Lower lobe of right lung (tissue), 2 donors: ENCODE measurements around the gene APPL2. TPM values are rescaled to one million over a fixed set of nuclear protein-coding genes. Genes with fewer than 3 reads are reported as not detected.

ENCODE experiments used
- ATAC-seq, 2 donors: fragments of 200-7000 bp; cut with Tn5 transposase; one replicate each; pipeline ENCODE4 v1.9.1; 2020 to 2022; ENCODE audit warnings: mild to moderate bottlenecking in 2 of 2, moderate library complexity in 2 of 2
- DNase-seq: peaks from one replicate; pipeline ENCODE4 v3.0.0-alpha.2; 2020
- H3K27ac ChIP-seq: fragments of 200-600 bp; one replicate; pipeline ENCODE4 v1.8.0; 2022
- H3K27me3 ChIP-seq: fragments of 200-600 bp; one replicate; pipeline ENCODE4 v1.8.0; 2022; ENCODE audit warnings: low read depth
- H3K36me3 ChIP-seq: fragments of 200-600 bp; one replicate; pipeline ENCODE4 v1.8.0; 2022; ENCODE audit warnings: mild to moderate bottlenecking
- H3K4me1 ChIP-seq: fragments of 200-600 bp; one replicate; pipeline ENCODE4 v1.8.0; 2022
- H3K4me3 ChIP-seq: fragments of 200-600 bp; one replicate; pipeline ENCODE4 v1.8.0; 2022; ENCODE audit warnings: mild to moderate bottlenecking
- H3K9me3 ChIP-seq: fragments of 200-600 bp; one replicate; pipeline ENCODE4 v1.8.0; 2022
- intact Hi-C: fragments of 100-400 bp; cut with DNase I; formaldehyde crosslinking; loops from one replicate; pipeline ENCODE4 v1.11.0; 2022
- total RNA-seq: library from RNA; stranded (reverse); fragmentation: NEBNext Ultra II Directional; extraction: Animal tissue kit (Norgen Biotek cat#: 25700); gene quantifications from one replicate; pipeline ENCODE4 v1.2.1, GENCODE V29; 2021
- TF ChIP-seq, protein P1 (sequence below): fragments of 200-600 bp; IDR thresholded peaks from one replicate; pipeline ENCODE4 v1.8.0; 2022; ENCODE audit warnings: antibody characterized with exemption, mild to moderate bottlenecking
- donor health status: DM: no; HTN: yes; CAD: no; lungs with severe emphysema.

APPL2 gene
- total RNA-seq, 1 donor from 2014 or later = 34.0 TPM

DNA sequence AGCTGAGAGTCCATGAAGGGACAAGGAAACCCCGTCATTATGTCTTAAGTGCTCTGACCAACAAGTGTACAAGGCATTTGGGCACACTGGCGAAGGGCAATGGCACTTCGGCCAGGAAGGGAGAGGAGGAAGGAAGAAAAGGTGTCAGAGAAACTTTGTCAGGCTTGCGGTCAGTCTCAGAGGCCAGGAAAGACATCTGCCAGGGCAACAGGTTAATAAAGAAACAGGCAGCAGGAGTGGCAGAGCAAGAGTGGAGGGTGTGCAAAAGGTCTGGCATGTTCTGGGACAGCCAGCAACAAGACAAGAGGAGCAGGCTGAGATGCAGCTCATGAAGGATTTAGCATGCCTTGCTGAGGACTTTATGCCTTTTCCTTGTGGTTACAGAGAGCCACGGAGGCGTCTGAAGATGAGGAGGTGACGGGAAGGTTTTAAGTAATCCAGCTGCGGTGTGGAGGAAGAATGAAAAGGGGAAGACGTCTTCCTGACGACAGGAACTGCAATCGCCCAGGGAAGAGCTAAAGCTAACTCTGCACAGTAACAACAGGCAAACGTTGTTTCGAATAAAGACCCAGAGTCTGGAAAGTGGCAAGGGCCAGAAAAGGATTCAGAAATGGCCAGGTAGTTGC, 13.1 kb downstream of the APPL2 start:
- Histone ChIP-seq H3K4me3 (no peak overlapping the region), H3K27ac (no peak overlapping the region), H3K36me3 (peaks cover 38% of the 10 kb centered on the region), H3K4me1 (peaks cover 44% of the 10 kb centered on the region), H3K9me3 (no peaks in the 10 kb centered on the region), H3K27me3 (no peaks in the 10 kb centered on the region)
- ATAC-seq (peak in 1 of 2 donors; percentile 37), DNase-seq (no peak)
- TF ChIP-seq, protein P1, sequence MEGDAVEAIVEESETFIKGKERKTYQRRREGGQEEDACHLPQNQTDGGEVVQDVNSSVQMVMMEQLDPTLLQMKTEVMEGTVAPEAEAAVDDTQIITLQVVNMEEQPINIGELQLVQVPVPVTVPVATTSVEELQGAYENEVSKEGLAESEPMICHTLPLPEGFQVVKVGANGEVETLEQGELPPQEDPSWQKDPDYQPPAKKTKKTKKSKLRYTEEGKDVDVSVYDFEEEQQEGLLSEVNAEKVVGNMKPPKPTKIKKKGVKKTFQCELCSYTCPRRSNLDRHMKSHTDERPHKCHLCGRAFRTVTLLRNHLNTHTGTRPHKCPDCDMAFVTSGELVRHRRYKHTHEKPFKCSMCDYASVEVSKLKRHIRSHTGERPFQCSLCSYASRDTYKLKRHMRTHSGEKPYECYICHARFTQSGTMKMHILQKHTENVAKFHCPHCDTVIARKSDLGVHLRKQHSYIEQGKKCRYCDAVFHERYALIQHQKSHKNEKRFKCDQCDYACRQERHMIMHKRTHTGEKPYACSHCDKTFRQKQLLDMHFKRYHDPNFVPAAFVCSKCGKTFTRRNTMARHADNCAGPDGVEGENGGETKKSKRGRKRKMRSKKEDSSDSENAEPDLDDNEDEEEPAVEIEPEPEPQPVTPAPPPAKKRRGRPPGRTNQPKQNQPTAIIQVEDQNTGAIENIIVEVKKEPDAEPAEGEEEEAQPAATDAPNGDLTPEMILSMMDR = no peak
- intact Hi-C loops = no loop called here

DNA sequence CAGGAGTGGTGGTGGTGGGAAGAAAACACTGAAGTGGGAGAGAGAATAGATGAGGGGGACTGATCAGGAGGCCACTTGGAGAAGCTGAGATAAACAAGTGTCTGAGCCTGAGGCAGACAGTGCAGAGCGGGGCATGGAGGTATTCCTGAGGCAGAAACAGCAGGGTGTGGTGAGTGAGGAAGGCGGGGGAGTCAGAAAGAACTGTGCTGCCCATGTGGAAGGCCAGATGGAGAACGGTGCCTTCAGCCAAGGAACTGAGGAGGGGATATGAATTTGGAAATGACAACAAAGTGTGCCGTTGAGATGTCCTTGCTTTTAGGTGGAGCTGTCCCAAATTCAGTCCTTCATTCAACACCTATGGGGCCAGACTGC, 13.7 kb downstream of the APPL2 start:
- DNase-seq (no peak), ATAC-seq (no peak)
- TF ChIP-seq, protein P1 = no peak
- Histone ChIP-seq H3K27me3 (no peaks in the 10 kb centered on the region), H3K4me1 (peaks cover 44% of the 10 kb centered on the region), H3K27ac (no peak overlapping the region), H3K36me3 (peaks cover 38% of the 10 kb centered on the region), H3K4me3 (no peak overlapping the region), H3K9me3 (no peaks in the 10 kb centered on the region)
- intact Hi-C loops = no loop called here

DNA sequence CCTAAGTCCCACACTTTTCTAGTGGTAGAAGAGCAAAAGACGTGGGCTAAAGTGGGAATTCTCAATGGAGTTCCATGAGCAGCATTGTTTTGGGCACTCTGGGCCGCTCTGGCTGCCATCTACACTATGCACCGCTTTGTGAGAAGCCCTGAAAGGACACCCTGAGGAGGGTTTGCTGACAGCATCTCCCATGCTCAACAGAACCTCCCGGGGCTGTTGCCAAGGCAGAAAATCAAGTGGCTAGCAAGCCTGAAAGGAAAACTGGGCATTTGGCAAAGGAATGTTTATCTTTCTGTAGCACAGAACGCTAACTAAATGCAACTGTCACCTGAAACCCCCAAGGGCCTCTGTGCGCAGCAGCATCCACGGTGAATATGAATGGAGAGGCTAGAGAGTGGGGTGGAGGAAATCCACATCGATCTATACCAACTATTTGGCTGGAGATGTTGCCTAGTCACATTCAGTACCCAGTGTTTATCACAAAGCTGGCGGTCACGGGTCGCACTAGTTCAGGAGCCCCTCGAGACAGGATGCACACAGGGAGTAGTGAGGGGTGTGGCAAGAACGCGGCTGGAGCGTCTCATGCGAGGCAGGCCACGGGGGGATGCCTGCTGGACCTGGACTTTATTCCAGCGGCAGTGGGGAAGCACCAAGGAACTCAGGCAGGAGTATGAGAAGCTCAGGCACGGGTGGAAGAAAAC, 14.2 kb downstream of the APPL2 start:
- H3K36me3 ChIP-seq = peaks cover 41% of the 10 kb centered on the region
- peaks cover 44% of the 10 kb centered on the region for H3K4me1 ChIP-seq
- H3K9me3 ChIP-seq = no peaks in the 10 kb centered on the region
- ATAC-seq = no peak
- H3K27ac ChIP-seq = no peak overlapping the region
- TF ChIP-seq, protein P1 = no peak
- H3K27me3 ChIP-seq = no peaks in the 10 kb centered on the region
- intact Hi-C loops = no loop called here
- no peak for DNase-seq
- no peak overlapping the region for H3K4me3 ChIP-seq

DNA sequence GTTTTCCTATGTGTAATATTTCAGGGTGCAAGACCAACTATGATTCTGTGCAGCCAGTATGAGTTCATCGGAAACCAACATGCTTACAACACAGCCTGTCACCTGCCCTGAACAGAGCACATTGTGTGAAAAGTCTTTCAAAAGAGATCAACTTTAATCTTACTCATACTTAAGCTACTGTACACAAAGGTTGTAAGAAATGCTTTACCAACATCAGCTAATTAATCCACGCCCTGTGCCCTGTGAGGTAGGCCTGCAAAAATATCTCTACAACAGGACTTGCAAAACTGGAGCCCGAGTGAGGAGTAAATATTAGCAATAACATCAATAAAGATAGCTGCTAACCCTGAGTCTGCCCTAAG, 15.1 kb downstream of the APPL2 start:
- no peak for DNase-seq
- Histone ChIP-seq H3K9me3 (no peaks in the 10 kb centered on the region), H3K27me3 (no peaks in the 10 kb centered on the region), H3K4me1 (peaks cover 44% of the 10 kb centered on the region), H3K4me3 (no peak overlapping the region), H3K27ac (no peak overlapping the region), H3K36me3 (peaks cover 50% of the 10 kb centered on the region)
- intact Hi-C loops = no loop called here
- ATAC-seq = peak; percentile 36 to 61
- TF ChIP-seq, protein P1 = no peak

DNA sequence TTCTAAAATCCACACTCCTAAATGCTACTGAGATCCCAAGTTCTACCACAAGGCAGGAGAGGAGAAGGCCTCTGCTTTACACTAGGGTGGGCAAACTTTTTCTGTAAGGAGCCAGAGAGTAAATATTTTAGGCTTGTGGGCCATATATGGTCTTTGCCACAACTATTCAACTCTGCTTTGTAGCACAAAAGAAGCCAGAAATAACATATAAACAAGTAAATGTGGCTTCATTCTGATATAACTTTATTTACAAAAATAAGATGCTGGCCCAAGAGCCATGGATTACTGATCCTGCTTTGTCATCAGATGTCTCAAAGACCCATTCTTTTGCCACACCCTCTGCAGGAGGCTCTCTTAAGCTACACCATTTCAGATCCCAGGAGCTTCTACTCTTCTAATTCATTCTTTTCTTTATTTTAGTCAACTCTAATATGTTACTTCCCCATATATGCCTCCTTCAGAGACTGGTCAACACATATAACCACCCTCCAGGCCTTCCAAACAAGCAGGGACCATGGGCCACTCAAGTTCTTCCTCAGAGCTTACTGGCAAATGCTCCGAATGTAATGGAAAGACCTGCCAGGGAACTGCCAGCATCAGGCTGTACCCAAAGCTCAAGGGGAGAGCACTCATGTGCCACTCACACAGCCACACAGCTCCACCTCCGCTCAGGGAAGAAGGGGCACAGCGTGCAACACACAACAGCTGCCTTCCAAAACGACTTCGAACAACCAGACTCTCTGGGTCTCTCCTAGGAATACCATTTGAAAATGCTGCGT, 15.6 kb downstream of the APPL2 start:
- TF ChIP-seq, protein P1 = no peak
- H3K27ac ChIP-seq = no peak overlapping the region
- ATAC-seq (peak in 1 of 2 donors; percentile 39), DNase-seq (no peak)
- intact Hi-C loops = no loop called here
- H3K9me3 ChIP-seq = no peaks in the 10 kb centered on the region
- H3K4me1 ChIP-seq = peaks cover 44% of the 10 kb centered on the region
- H3K4me3 ChIP-seq = no peak overlapping the region
- H3K36me3 ChIP-seq = peaks cover 55% of the 10 kb centered on the region
- H3K27me3 ChIP-seq = no peaks in the 10 kb centered on the region
